ENCODE results near the gene CYSRT1. TPM values are rescaled to one million over a fixed set of nuclear protein-coding genes. Genes with fewer than 3 reads are reported as not detected.
"Not testable (repeated sequence)": the region's sequence is repeated elsewhere in the genome, so short reads cannot be mapped to it uniquely, and the experiment has no call there.

Gene CYSRT1
- polyA plus RNA-seq, 3 donors from 2014 or later = 0.19 TPM; not detected in 2

- H3K9me3 Mint-ChIP-seq = no peaks in the 10 kb centered on the region
- no peaks in the 10 kb centered on the region for H3K36me3 Mint-ChIP-seq
- peaks cover 12 to 18% of the 10 kb centered on the region in 2 donors for H3K4me1 Mint-ChIP-seq
- no peak overlapping the region for H3K4me3 Mint-ChIP-seq
- H3K27ac Mint-ChIP-seq = no peak overlapping the region
- H3K27me3 Mint-ChIP-seq (ENCODE audit: low read depth in 3 of 3) = peaks cover 5 to 13% (median 5%) of the 10 kb centered on the region in 3 donors
- DNase-seq = no peak
These were observed 12.0 kb downstream of the CYSRT1 start for GRCh38 chr9:137236936-137237421.

GRCh38 chr9:137237759-137238726 is 13.1 kb downstream of the CYSRT1 start:
- no peak overlapping the region for H3K27ac Mint-ChIP-seq
- no peak overlapping the region for H3K4me3 Mint-ChIP-seq

GRCh38 chr9:137239541-137240200 is 14.7 kb downstream of the CYSRT1 start:
- peaks cover 12 to 26% (median 25%) of the 10 kb centered on the region in 3 donors for H3K27me3 Mint-ChIP-seq (ENCODE audit: low read depth in 3 of 3)
- H3K27ac Mint-ChIP-seq = peak overlapping the region in 5 of 6 donors; percentile 21 to 77 (median 48)
- H3K4me1 Mint-ChIP-seq = peaks cover 28 to 31% of the 10 kb centered on the region in 2 donors
- not testable (repeated sequence) for H3K36me3 Mint-ChIP-seq, H3K9me3 Mint-ChIP-seq, DNase-seq
- peak overlapping the region; percentile 63 to 79 (median 71) for H3K4me3 Mint-ChIP-seq

More at GRCh38 chr9:137237759-137238726, 13.1 kb downstream of the CYSRT1 start:
- Mint-ChIP-seq H3K9me3 (no peaks in the 10 kb centered on the region), H3K4me1 (peaks cover 23 to 27% of the 10 kb centered on the region in 2 donors), H3K36me3 (peaks cover 0 to 3% (median 0%) of the 10 kb centered on the region in 3 donors), H3K27me3 (ENCODE audit: low read depth in 3 of 3) (peaks cover 12 to 22% (median 15%) of the 10 kb centered on the region in 3 donors)
- DNase-seq = no peak

- peak in 2 of 3 donors; percentile 82 to 84 for DNase-seq
- Mint-ChIP-seq H3K27me3 (ENCODE audit: low read depth in 3 of 3) (peaks cover 12 to 26% (median 25%) of the 10 kb centered on the region in 3 donors), H3K4me3 (peak overlapping the region; percentile 63 to 79 (median 71)), H3K36me3 (peaks cover 0 to 3% (median 0%) of the 10 kb centered on the region in 3 donors), H3K4me1 (peaks cover 28 to 31% of the 10 kb centered on the region in 2 donors), H3K27ac (peak overlapping the region in 3 of 6 donors; percentile 46 to 92 (median 77)), H3K9me3 (no peaks in the 10 kb centered on the region)
These were observed 15.4 kb downstream of the CYSRT1 start for GRCh38 chr9:137240318-137240840.

- H3K4me1 Mint-ChIP-seq = peaks cover 28 to 31% of the 10 kb centered on the region in 2 donors
- peaks cover 12 to 26% (median 25%) of the 10 kb centered on the region in 3 donors for H3K27me3 Mint-ChIP-seq (ENCODE audit: low read depth in 3 of 3)
- peaks cover 0 to 3% (median 0%) of the 10 kb centered on the region in 3 donors for H3K36me3 Mint-ChIP-seq
- peak; percentile 99 for DNase-seq
- H3K9me3 Mint-ChIP-seq = no peaks in the 10 kb centered on the region
- peak within 1 kb of the TSS; percentile 68 to 94 (median 92) for H3K27ac Mint-ChIP-seq
- H3K4me3 Mint-ChIP-seq = peak within 1 kb of the TSS; percentile 92 to 96 (median 93)
These were observed 16.0 kb downstream of the CYSRT1 start, which contains the start of gene TUBB4B for GRCh38 chr9:137240841-137241489. Gene TUBB4B, plus strand, starts transcription at chr9:137241287. Its CDS starts 74 bp downstream, at chr9:137241361.

- peak overlapping the region; percentile 78 to 94 (median 84) for H3K4me3 Mint-ChIP-seq
- no peaks in the 10 kb centered on the region for H3K9me3 Mint-ChIP-seq
- H3K4me1 Mint-ChIP-seq = peaks cover 28 to 30% of the 10 kb centered on the region in 2 donors
- H3K27me3 Mint-ChIP-seq (ENCODE audit: low read depth in 3 of 3) = peaks cover 12 to 26% (median 25%) of the 10 kb centered on the region in 3 donors
- H3K36me3 Mint-ChIP-seq = peaks cover 0 to 3% (median 0%) of the 10 kb centered on the region in 3 donors
- peak in 1 of 3 donors; percentile 52 for DNase-seq
- peak overlapping the region in 5 of 6 donors; percentile 64 to 92 (median 68) for H3K27ac Mint-ChIP-seq
These were observed 16.7 kb downstream of the CYSRT1 start for GRCh38 chr9:137241490-137242268.

GRCh38 chr9:137242269-137243203 is 17.6 kb downstream of the CYSRT1 start:
- H3K4me1 Mint-ChIP-seq = peaks cover 28% of the 10 kb centered on the region in 2 donors
- peaks cover 0 to 3% (median 0%) of the 10 kb centered on the region in 3 donors for H3K36me3 Mint-ChIP-seq
- H3K27ac Mint-ChIP-seq = peak overlapping the region; percentile 64 to 78 (median 74)
- H3K9me3 Mint-ChIP-seq = no peaks in the 10 kb centered on the region
- H3K4me3 Mint-ChIP-seq = peak overlapping the region; percentile 77 to 85 (median 81)
- peak in 2 of 3 donors; percentile 17 to 18 for DNase-seq
- peaks cover 12 to 28% (median 25%) of the 10 kb centered on the region in 3 donors for H3K27me3 Mint-ChIP-seq (ENCODE audit: low read depth in 3 of 3)

GRCh38 chr9:137243266-137243625 is 18.3 kb downstream of the CYSRT1 start:
- Mint-ChIP-seq H3K4me3 (peak overlapping the region in 2 of 5 donors; percentile 21 to 24), H3K27me3 (ENCODE audit: low read depth in 3 of 3) (peaks cover 12 to 28% (median 25%) of the 10 kb centered on the region in 3 donors), H3K4me1 (peaks cover 28% of the 10 kb centered on the region in 2 donors)
- H3K36me3 Mint-ChIP-seq, H3K9me3 Mint-ChIP-seq, H3K27ac Mint-ChIP-seq: not testable (repeated sequence)
- peak in 1 of 3 donors; percentile 14 for DNase-seq

- H3K36me3 Mint-ChIP-seq = peaks cover 0 to 3% (median 0%) of the 10 kb centered on the region in 3 donors
These were observed 18.9 kb downstream of the CYSRT1 start for GRCh38 chr9:137243626-137244485.

GRCh38 chr9:137244486-137245449 is 19.8 kb downstream of the CYSRT1 start:
- Mint-ChIP-seq H3K9me3 (no peaks in the 10 kb centered on the region), H3K27ac (no peak overlapping the region), H3K4me3 (no peak overlapping the region), H3K36me3 (peaks cover 0 to 3% (median 0%) of the 10 kb centered on the region in 3 donors), H3K4me1 (peaks cover 19 to 22% of the 10 kb centered on the region in 2 donors), H3K27me3 (ENCODE audit: low read depth in 3 of 3) (peaks cover 12 to 26% (median 25%) of the 10 kb centered on the region in 3 donors)
- DNase-seq = no peak

More at GRCh38 chr9:137243626-137244485, 18.9 kb downstream of the CYSRT1 start:
- peaks cover 25 to 27% of the 10 kb centered on the region in 2 donors for H3K4me1 Mint-ChIP-seq
- peak overlapping the region in 2 of 5 donors; percentile 27 to 36 for H3K4me3 Mint-ChIP-seq
- H3K9me3 Mint-ChIP-seq = no peaks in the 10 kb centered on the region
- DNase-seq = peak in 2 of 3 donors; percentile 15 to 16
- H3K27ac Mint-ChIP-seq = no peak overlapping the region
- H3K27me3 Mint-ChIP-seq (ENCODE audit: low read depth in 3 of 3) = peaks cover 12 to 28% (median 25%) of the 10 kb centered on the region in 3 donors

Data from immature natural killer cell (primary cell).